ENCODE data around the gene INTS14. TPM values are rescaled to one million over a fixed set of nuclear protein-coding genes. Genes with fewer than 3 reads are reported as not detected.

INTS14 gene
- total and polyA plus RNA-seq, 9 of the 15 experiments (the other 6 are each of a cell fraction or from before 2014, with no cell fraction given) = 30.5 to 92.4 (median 46.5) TPM

DNA sequence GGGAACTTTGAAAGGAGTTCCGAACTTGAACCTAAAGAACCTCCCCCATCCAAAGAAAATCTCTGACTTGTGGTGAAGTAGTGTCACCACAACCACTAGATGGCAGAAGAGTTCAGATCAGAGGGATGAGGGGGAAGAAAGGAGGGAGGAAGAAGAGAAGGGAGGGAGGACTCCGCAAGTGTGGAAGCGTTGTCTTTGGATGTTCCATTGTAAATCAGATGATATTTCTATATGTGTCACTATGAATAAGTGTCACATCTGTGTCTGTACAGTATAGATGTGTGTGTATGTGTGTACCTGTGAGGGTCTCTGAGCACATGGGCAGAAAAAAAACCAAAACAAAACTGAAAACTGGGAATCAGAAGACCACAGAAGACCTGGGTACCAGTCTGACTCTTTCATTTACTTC lies 27.8 kb upstream of the INTS14 start (continued):
- TF ChIP-seq RUNX1 (IDR thresholded peaks at IDR 0.05; ENCODE audit: low read depth) (no peak), JUND (IDR thresholded peaks at IDR 0.05; ENCODE audit: borderline replicate concordance, low read depth, low read length) (0 out of 2 replicates have a peak, but pooled peaks have one; percentile 17), JUND (tag; IDR thresholded peaks at IDR 0.05; ENCODE audit: borderline replicate concordance, low read depth, low read length) (no peak; the same call in 2 of the 3 replicates), CTBP1 (IDR thresholded peaks at IDR 0.05; ENCODE audit: borderline replicate concordance) (peak; percentile 46; the same call in 1 of the 2 replicates), MCM2 (IDR thresholded peaks at IDR 0.05; ENCODE audit: low read depth) (peak; percentile 97), SMARCE1 (IDR thresholded peaks at IDR 0.05) (no peak), MEF2D (tag; conservative IDR thresholded peaks at IDR 0.05; ENCODE audit: low read depth) (no peak), MAZ (CRISPR knock-in tag; conservative IDR thresholded peaks at IDR 0.05 in 1 of 2, IDR thresholded peaks at IDR 0.05 in 1 of 2) (peak; percentile 38 to 84; a peak in 3 of 4 replicates), ARNT (IDR thresholded peaks at IDR 0.05) (peak in 1 of 2 experiments; percentile 91; a peak in 2 of 4 replicates), THRAP3 (IDR thresholded peaks at IDR 0.05; ENCODE audit: borderline replicate concordance) (peak; percentile 85; the same call in 1 of the 2 replicates), ARID2 (IDR thresholded peaks at IDR 0.05) (peak; percentile 79; the same call in 1 of the 2 replicates), ZNF165 (CRISPR knock-in tag; IDR thresholded peaks at IDR 0.05; ENCODE audit: borderline replicate concordance) (no peak)
- TF ChIP-seq, protein P1, sequence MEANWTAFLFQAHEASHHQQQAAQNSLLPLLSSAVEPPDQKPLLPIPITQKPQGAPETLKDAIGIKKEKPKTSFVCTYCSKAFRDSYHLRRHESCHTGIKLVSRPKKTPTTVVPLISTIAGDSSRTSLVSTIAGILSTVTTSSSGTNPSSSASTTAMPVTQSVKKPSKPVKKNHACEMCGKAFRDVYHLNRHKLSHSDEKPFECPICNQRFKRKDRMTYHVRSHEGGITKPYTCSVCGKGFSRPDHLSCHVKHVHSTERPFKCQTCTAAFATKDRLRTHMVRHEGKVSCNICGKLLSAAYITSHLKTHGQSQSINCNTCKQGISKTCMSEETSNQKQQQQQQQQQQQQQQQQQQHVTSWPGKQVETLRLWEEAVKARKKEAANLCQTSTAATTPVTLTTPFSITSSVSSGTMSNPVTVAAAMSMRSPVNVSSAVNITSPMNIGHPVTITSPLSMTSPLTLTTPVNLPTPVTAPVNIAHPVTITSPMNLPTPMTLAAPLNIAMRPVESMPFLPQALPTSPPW (CRISPR knock-in tag; IDR thresholded peaks at IDR 0.05) = peak; percentile 88
- TF ChIP-seq, protein P2, sequence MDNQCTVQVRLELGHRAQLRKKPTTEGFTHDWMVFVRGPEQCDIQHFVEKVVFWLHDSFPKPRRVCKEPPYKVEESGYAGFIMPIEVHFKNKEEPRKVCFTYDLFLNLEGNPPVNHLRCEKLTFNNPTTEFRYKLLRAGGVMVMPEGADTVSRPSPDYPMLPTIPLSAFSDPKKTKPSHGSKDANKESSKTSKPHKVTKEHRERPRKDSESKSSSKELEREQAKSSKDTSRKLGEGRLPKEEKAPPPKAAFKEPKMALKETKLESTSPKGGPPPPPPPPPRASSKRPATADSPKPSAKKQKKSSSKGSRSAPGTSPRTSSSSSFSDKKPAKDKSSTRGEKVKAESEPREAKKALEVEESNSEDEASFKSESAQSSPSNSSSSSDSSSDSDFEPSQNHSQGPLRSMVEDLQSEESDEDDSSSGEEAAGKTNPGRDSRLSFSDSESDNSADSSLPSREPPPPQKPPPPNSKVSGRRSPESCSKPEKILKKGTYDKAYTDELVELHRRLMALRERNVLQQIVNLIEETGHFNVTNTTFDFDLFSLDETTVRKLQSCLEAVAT (IDR thresholded peaks at IDR 0.05) = peak; percentile 46 to 78; a peak in 2 of 4 replicates
